Midbrain (tissue), 1 donor: ENCODE results near the gene IFT27.

Experiments used
- DNase-seq: peaks from one replicate; lab custom pipeline; 2025; lab: John Stamatoyannopoulos, UW

Gene IFT27

DNA sequence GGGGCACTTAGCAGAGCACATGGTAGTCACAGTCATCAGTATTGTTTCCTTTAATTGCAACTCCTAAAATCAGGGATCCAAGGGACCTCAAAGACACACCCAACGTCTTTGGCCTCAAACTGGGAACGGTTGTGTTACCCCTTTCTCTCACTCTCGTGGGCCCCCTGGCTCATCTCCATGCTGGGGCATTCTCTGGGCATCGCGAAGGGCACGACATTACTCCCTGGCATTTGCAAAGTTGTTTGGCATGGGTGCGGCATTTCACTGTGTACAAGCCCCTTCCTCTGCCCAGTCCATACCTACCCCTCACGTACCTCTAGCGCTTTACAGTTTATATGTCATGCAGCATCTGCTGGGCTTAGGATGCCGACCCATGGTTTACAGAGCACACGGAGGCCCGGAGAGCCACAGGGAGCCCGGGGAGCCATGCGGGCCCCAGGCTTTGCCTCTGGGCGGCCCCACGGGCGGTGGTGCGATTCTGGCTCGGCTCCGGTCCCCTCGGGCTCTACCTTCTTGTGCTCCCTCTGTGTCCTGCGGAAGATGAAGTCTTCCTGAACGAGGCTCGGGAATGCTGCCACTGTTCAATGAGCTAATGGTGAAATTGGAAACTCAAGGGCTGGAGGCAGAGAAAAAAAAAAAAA lies 50.4 kb downstream of the IFT27 start:
- no peak for DNase-seq

- no peak for DNase-seq
These were observed 51.1 kb downstream of the IFT27 start for GRCh38 chr22:36724836-36725235.

DNA sequence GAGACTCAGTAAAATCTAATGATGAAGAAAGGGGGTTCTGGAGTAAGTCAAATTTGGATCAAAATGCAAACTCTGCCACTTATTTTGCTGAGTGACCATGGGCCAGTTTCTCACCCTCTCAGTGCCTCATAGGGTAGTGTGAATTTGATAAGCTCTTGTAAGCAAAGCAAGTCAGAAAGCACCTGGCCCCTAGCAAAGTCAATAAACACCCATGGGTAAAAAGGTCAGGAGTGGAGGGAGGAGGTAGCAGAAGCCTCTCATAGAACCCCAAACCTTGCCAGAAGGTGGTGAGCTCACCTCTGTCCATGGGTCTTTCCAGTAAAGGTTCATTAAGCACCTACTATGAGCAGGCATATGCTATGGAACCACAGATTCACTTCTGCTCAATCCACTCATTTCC lies 53.9 kb downstream of the IFT27 start:
- no peak for DNase-seq

GRCh38 chr22:36715647-36716046 lies 60.3 kb downstream of the IFT27 start:
- DNase-seq = no peak

DNA sequence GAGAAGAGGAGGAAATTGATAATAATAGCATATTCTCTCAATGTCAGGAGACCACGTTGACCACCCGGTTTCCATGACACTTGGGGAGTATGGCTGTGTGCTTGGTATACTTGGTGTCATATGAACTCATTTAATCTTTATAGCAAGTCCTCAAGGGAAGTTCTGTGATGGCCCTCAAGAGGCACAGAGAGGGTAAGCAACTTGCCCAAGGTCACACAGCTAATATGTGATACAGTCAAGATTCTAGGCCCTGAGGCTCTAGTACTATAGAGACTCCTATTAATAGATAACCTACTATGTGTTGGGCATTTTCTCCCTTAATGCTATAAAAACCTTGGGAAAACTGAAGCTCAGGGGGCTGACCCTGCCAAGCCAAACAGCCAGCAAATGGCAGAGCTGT lies 61.8 kb downstream of the IFT27 start:
- no peak for DNase-seq

DNA sequence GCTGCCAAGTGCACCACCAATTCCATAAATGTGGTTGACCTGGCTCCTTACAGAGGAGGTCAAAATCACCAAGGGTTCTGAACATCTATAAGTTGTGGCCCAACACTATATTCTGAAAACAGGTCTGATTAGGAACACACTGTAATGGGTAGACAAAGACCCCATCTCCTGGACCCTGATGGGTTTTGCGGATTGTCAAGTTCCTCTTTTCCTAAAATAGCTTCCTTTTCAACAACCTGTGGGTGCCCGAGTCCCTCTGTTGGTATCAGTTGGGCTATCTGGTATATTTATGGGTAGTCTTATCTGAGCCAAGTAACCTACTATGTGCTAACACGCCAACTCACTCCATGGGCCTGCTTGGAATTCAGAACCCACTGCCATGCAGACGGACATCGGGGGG lies 62.5 kb downstream of the IFT27 start:
- no peak for DNase-seq
